CD14-positive monocyte (primary cell): ENCODE results near the gene SMAD1. TPM values are rescaled to one million over a fixed set of nuclear protein-coding genes. Genes with fewer than 3 reads are reported as not detected.

Experiments
- DNase-seq, 3 donors: peaks; one replicate each; pipeline ENCODE4 v3.0.0-alpha.2; 2011 to 2022
- H2AFZ ChIP-seq: 2 replicates; pipeline ENCODE4 v1.6.0; 2012; ENCODE audit warnings: mild to moderate bottlenecking, low read depth, low read length, inconsistent platforms; ENCODE audit not compliant: insufficient read depth, poor library complexity, severe bottlenecking
- H3K27ac ChIP-seq, 2 donors: 1 replicate in 1 of 2; 2 replicates in 1 of 2; pipeline ENCODE4 v1.5.1; 2012 to 2013; ENCODE audit warnings: low read length in 2 of 2, control low read depth in 1 of 2, inconsistent platforms in 1 of 2, low read depth in 1 of 2, mild to moderate bottlenecking in 1 of 2
- H3K27me3 ChIP-seq, 2 donors: one replicate each; pipeline versions ENCODE4 v1.6.0 to v1.6.1; 2011 to 2013; ENCODE audit warnings: low read length in 2 of 2; ENCODE audit not compliant: control insufficient read depth in 2 of 2, insufficient read depth in 2 of 2
- H3K36me3 ChIP-seq, 2 donors: replicated peaks in 1 of 2; 1 replicate in 1 of 2; 2 replicates in 1 of 2; pipeline versions ENCODE4 v1.5.1 to v1.6.1; 2012 to 2013; ENCODE audit warnings: low read length in 2 of 2, control low read depth in 1 of 2, inconsistent platforms in 1 of 2, mild to moderate bottlenecking in 1 of 2; ENCODE audit not compliant: insufficient read depth in 2 of 2, control insufficient read depth in 1 of 2
- H3K4me1 ChIP-seq, 2 donors: 1 replicate in 1 of 2; 2 replicates in 1 of 2; pipeline versions ENCODE4 v1.5.1 to v1.6.1; 2012 to 2013; ENCODE audit warnings: low read length in 2 of 2, control low read depth in 1 of 2, inconsistent platforms in 1 of 2, mild to moderate bottlenecking in 1 of 2, moderate library complexity in 1 of 2; ENCODE audit not compliant: insufficient read depth in 2 of 2, control insufficient read depth in 1 of 2
- H3K4me2 ChIP-seq: replicated peaks from 2 replicates; pipeline ENCODE3; 2012; ENCODE audit warnings: low read length, moderate library complexity, mild to moderate bottlenecking; ENCODE audit not compliant: poor library complexity, severe bottlenecking; ENCODE audit errors: extremely low read depth
- H3K4me3 ChIP-seq, 3 experiments: fragments of 200-600 bp in 1 of 3; sonication (generic) in 1 of 3; replicated peaks in 1 of 3; 1 replicate in 2 of 3; 2 replicates in 1 of 3; pipeline ENCODE4 v1.5.1; 2011 to 2013; ENCODE audit warnings: low read length in 3 of 3, mild to moderate bottlenecking in 3 of 3, control low read depth in 2 of 3, low read depth in 2 of 3, inconsistent platforms in 1 of 3, moderate library complexity in 1 of 3
- H3K79me2 ChIP-seq: 2 replicates; pipeline ENCODE4 v1.6.0; 2012; ENCODE audit warnings: mild to moderate bottlenecking, control low read depth, inconsistent platforms, low read length, moderate library complexity; ENCODE audit not compliant: insufficient read depth
- H3K9ac ChIP-seq: 2 replicates; pipeline ENCODE4 v1.6.0; 2017; ENCODE audit warnings: low read length, mild to moderate bottlenecking; ENCODE audit not compliant: insufficient read depth, poor library complexity, severe bottlenecking
- H3K9me3 ChIP-seq, 2 donors: replicated peaks in 1 of 2; 1 replicate in 1 of 2; 2 replicates in 1 of 2; pipeline versions ENCODE4 v1.5.1 to v1.6.1; 2012 to 2013; ENCODE audit warnings: low read length in 2 of 2, control low read depth in 1 of 2; ENCODE audit not compliant: control insufficient read depth in 1 of 2, insufficient read depth in 1 of 2
- H4K20me1 ChIP-seq: 2 replicates; pipeline ENCODE4 v1.6.0; 2012; ENCODE audit warnings: mild to moderate bottlenecking, low read length, control low read depth, moderate library complexity; ENCODE audit not compliant: insufficient read depth
- H3K27ac Mint-ChIP-seq, 7 donors: one replicate each; pipeline ENCODE4 v1.8.0; 2020; ENCODE audit warnings: mild to moderate bottlenecking in 7 of 7, mixed read lengths in 7 of 7, moderate library complexity in 6 of 7, inconsistent platforms in 2 of 7
- H3K27me3 Mint-ChIP-seq, 3 donors: one replicate each; pipeline ENCODE4 v1.8.0; 2021 to 2022; ENCODE audit warnings: low read depth in 3 of 3, mild to moderate bottlenecking in 3 of 3, mixed read lengths in 3 of 3, moderate library complexity in 3 of 3, inconsistent platforms in 1 of 3
- H3K36me3 Mint-ChIP-seq, 2 donors: one replicate each; pipeline ENCODE4 v1.8.0; 2020; ENCODE audit warnings: mixed read lengths in 2 of 2, inconsistent platforms in 1 of 2, mild to moderate bottlenecking in 1 of 2
- H3K4me1 Mint-ChIP-seq: one replicate; pipeline ENCODE4 v1.8.0; 2020; ENCODE audit warnings: mild to moderate bottlenecking, mixed read lengths
- H3K4me3 Mint-ChIP-seq, 2 donors: one replicate each; pipeline ENCODE4 v1.8.0; 2020; ENCODE audit warnings: mild to moderate bottlenecking in 2 of 2, mixed read lengths in 2 of 2, moderate library complexity in 1 of 2
- H3K9me3 Mint-ChIP-seq, 7 donors: one replicate each; pipeline ENCODE4 v1.8.0; 2020 to 2022; ENCODE audit warnings: mixed read lengths in 7 of 7, mild to moderate bottlenecking in 6 of 7, moderate library complexity in 6 of 7, inconsistent platforms in 2 of 7
- WGBS: methylation state at CpG from one replicate; pipeline ENCODE4 v1.1.5; 2013; ENCODE audit warnings: missing lambda C conversion rate; ENCODE audit not compliant: insufficient coverage; 5-methylcytosine and 5-hydroxymethylcytosine counted together
- intact Hi-C, 2 donors: fragments of 100-400 bp; cut with micrococcal nuclease; formaldehyde crosslinking; loops; one replicate each; pipeline versions ENCODE4 v1.15.0 to v1.15.1; 2023
- polyA plus RNA-seq, 3 donors: library from polyadenylated mRNA; depleted of rRNA in 1 of 3; unstranded in 2 of 3; stranded (reverse) in 1 of 3; fragments of 300-500 nt in 2 of 3; fragments of >200 nt in 1 of 3; fragmentation: Illumina TruSeq in 2 of 3; gene quantifications; 1 replicate in 2 of 3; 2 replicates in 1 of 3; pipeline ENCODE4 v1.2.3, GENCODE V29; 2012 to 2021
- TF ChIP-seq, protein P1 (sequence below): fragments of 200-600 bp; IDR thresholded peaks from one replicate; pipeline ENCODE4 v1.8.0; 2022; ENCODE audit warnings: antibody characterized with exemption, mild to moderate bottlenecking

SMAD1 gene
- polyA plus RNA-seq, 3 donors, result 8.2 to 14.4 (median 8.7) TPM

GRCh38 chr4:145489556-145489955, 7.9 kb downstream of the SMAD1 start:
- no peak overlapping the region for H3K9ac ChIP-seq
- 100% methylated on average over 3 of the region's 3 CpGs for WGBS
- H3K4me1 ChIP-seq, result peaks cover 18 to 22% of the 10 kb centered on the region in 2 donors
- Mint-ChIP-seq H3K27ac (no peak overlapping the region), H3K9me3 (no peaks in the 10 kb centered on the region), H3K27me3 (no peaks in the 10 kb centered on the region), H3K4me3 (no peak overlapping the region), H3K36me3 (no peaks in the 10 kb centered on the region), H3K4me1 (peaks cover 24% of the 10 kb centered on the region)
- peaks cover 25% of the 10 kb centered on the region for H3K79me2 ChIP-seq
- TF ChIP-seq, protein P1, sequence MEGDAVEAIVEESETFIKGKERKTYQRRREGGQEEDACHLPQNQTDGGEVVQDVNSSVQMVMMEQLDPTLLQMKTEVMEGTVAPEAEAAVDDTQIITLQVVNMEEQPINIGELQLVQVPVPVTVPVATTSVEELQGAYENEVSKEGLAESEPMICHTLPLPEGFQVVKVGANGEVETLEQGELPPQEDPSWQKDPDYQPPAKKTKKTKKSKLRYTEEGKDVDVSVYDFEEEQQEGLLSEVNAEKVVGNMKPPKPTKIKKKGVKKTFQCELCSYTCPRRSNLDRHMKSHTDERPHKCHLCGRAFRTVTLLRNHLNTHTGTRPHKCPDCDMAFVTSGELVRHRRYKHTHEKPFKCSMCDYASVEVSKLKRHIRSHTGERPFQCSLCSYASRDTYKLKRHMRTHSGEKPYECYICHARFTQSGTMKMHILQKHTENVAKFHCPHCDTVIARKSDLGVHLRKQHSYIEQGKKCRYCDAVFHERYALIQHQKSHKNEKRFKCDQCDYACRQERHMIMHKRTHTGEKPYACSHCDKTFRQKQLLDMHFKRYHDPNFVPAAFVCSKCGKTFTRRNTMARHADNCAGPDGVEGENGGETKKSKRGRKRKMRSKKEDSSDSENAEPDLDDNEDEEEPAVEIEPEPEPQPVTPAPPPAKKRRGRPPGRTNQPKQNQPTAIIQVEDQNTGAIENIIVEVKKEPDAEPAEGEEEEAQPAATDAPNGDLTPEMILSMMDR, result no peak
- peaks cover 6% of the 10 kb centered on the region for H4K20me1 ChIP-seq
- no peak for DNase-seq
- no peaks in the 10 kb centered on the region for H3K36me3 ChIP-seq
- no peak overlapping the region for H3K27ac ChIP-seq
- H3K4me2 ChIP-seq, result no peak overlapping the region
- H3K4me3 ChIP-seq, result no peak overlapping the region
- no peaks in the 10 kb centered on the region for H3K9me3 ChIP-seq
- no peak overlapping the region for H2AFZ ChIP-seq
- no peaks in the 10 kb centered on the region for H3K27me3 ChIP-seq
- intact Hi-C loops, result no loop called here

DNA sequence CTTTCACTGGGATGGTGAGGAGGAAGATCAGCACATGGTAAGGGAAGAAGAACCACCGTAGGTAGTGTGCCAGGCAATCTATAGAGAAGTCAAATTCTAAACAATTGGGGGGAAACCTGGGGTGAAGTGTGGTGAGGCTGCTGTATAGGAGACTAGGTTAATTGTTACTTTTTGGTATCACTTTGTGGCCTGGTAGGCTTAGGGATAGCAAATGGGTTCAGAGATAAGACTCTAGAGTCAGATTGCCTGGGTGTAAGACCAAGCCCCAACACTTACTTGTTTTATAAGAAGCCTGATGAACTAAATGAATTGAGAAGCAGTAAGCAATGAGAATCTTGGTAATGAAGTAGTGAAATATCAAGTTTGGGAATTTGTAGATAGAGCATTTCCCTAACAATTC, 8.7 kb downstream of the SMAD1 start:
- peaks cover 13% of the 10 kb centered on the region for H4K20me1 ChIP-seq

More for the DNA sequence above, 8.7 kb downstream of the SMAD1 start:
- H3K27me3 Mint-ChIP-seq, result no peaks in the 10 kb centered on the region
- H3K4me1 Mint-ChIP-seq, result peaks cover 29% of the 10 kb centered on the region
- peaks cover 18 to 22% of the 10 kb centered on the region in 2 donors for H3K4me1 ChIP-seq
- H3K9me3 Mint-ChIP-seq, result no peaks in the 10 kb centered on the region
- H3K27ac Mint-ChIP-seq, result no peak overlapping the region
- no peak overlapping the region for H2AFZ ChIP-seq
- intact Hi-C loops, result no loop called here
- no peaks in the 10 kb centered on the region for H3K27me3 ChIP-seq
- H3K9ac ChIP-seq, result no peak overlapping the region
- H3K4me3 Mint-ChIP-seq, result no peak overlapping the region
- no peak overlapping the region for H3K4me2 ChIP-seq
- no peak overlapping the region for H3K27ac ChIP-seq
- no peak overlapping the region for H3K4me3 ChIP-seq
- H3K79me2 ChIP-seq, result peaks cover 17% of the 10 kb centered on the region
- no peaks in the 10 kb centered on the region for H3K9me3 ChIP-seq
- WGBS, result 14% methylated on average over 1 of the region's 1 CpG
- no peaks in the 10 kb centered on the region for H3K36me3 Mint-ChIP-seq
- no peak for DNase-seq
- no peaks in the 10 kb centered on the region for H3K36me3 ChIP-seq
- TF ChIP-seq, protein P1, result no peak
